RPMI8226 (cell line): ENCODE data around the gene UBE2D2.
"Not testable (repeated sequence)": the region's sequence is repeated elsewhere in the genome, so short reads cannot be mapped to it uniquely, and the experiment has no call there.

ENCODE experiments used
- DNase-seq: peaks from one replicate; pipeline ENCODE4 v3.0.0-alpha.2; 2015

UBE2D2 gene

GRCh38 chr5:139584137-139584536 lies 23.0 kb downstream of the UBE2D2 start:
- no peak for DNase-seq

- DNase-seq, result not testable (repeated sequence)
Measured at GRCh38 chr5:139588116-139588515, 27.0 kb downstream of the UBE2D2 start.

- DNase-seq, result no peak
Measured at GRCh38 chr5:139588962-139589361, 27.8 kb downstream of the UBE2D2 start.

- no peak for DNase-seq
Measured at GRCh38 chr5:139592289-139592688, 31.1 kb downstream of the UBE2D2 start.

- DNase-seq, result not testable (repeated sequence)
Measured at GRCh38 chr5:139593076-139593475, 31.9 kb downstream of the UBE2D2 start.

- DNase-seq, result no peak
Measured at GRCh38 chr5:139593716-139594319, 32.7 kb downstream of the UBE2D2 start.

- DNase-seq, result no peak
Measured at GRCh38 chr5:139597134-139597533, 36.0 kb downstream of the UBE2D2 start.

- not testable (repeated sequence) for DNase-seq
Measured at GRCh38 chr5:139598601-139598965, 37.4 kb downstream of the UBE2D2 start.

- DNase-seq, result no peak
Measured at GRCh38 chr5:139600336-139600949, 39.3 kb downstream of the UBE2D2 start.

GRCh38 chr5:139601429-139601828 lies 40.3 kb downstream of the UBE2D2 start:
- DNase-seq, result no peak

- not testable (repeated sequence) for DNase-seq
Measured at GRCh38 chr5:139601948-139602347, 40.8 kb downstream of the UBE2D2 start.

GRCh38 chr5:139605887-139606286 lies 44.7 kb downstream of the UBE2D2 start:
- DNase-seq, result no peak

- no peak for DNase-seq
Measured at GRCh38 chr5:139611703-139612584, 50.8 kb downstream of the UBE2D2 start.

GRCh38 chr5:139619861-139620260 lies 58.7 kb downstream of the UBE2D2 start:
- DNase-seq, result no peak

- not testable (repeated sequence) for DNase-seq
Measured at GRCh38 chr5:139625398-139625797, 64.3 kb downstream of the UBE2D2 start.

GRCh38 chr5:139630855-139631254 lies 69.7 kb downstream of the UBE2D2 start:
- no peak for DNase-seq

- DNase-seq, result no peak
Measured at GRCh38 chr5:139631520-139632165, 70.5 kb downstream of the UBE2D2 start.

GRCh38 chr5:139633295-139634027 lies 72.3 kb downstream of the UBE2D2 start:
- DNase-seq, result peak; percentile 73

- DNase-seq, result no peak
Measured at GRCh38 chr5:139634028-139634325, 72.8 kb downstream of the UBE2D2 start.

- DNase-seq, result no peak
Measured at GRCh38 chr5:139634541-139634940, 73.4 kb downstream of the UBE2D2 start.

- DNase-seq, result no peak
Measured at GRCh38 chr5:139635191-139635590, 74.1 kb downstream of the UBE2D2 start.

- peak; percentile 89 for DNase-seq
Measured at GRCh38 chr5:139635606-139636206, 74.6 kb downstream of the UBE2D2 start.
